Measurements from ENCODE around the gene ANGPTL4. TPM values are rescaled to one million over a fixed set of nuclear protein-coding genes. Genes with fewer than 3 reads are reported as not detected.
"Not testable (repeated sequence)": the region's sequence is repeated elsewhere in the genome, so short reads cannot be mapped to it uniquely, and the experiment has no call there.

ANGPTL4 gene
- total RNA-seq, 1 donor from 2014 or later, result 5.3 TPM

DNA sequence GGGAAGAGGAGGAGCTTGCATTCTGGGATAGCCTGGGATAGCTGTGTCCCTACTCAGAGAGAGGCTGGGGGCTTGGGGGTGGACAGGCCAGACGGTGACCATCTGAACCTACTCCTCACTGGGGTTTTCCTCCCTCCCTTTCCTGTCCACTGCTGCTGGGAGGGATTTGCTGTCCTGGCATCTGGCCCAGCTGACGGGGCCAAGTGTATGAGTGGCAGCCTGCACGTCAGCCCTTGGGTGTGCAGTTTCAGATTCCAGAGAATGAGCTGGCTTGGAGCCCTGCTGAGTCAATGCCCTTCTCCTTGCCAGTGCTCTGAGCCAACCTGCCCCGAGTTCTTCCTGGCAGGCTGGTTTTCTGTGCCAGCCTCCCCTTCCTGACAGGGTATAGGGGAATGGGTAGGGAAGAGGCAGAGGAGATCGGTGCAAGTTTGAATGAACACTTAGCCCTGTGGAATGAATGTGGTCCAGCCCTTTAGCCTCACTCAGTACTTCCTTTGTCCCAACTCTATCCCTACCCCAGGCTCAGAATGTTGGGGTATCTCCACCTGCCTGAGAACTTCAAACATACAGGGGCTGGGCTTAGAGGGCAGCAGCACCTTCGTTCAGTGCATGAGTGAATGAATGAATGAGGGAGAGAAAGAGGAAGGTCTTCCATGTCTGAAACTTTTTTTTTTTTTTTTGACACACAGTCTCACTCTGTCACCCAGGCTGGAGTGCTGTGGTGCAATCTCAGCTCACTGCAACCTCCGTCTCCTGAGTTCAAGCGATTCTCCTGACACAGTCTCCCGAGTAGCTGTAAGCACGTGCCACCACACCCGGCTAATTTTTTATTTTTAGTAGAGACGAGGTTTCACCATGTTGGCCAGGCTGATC is 1.8 kb upstream of the ANGPTL4 start:
- DNase-seq (ENCODE audit: low spot score), result peak; percentile 96

DNA sequence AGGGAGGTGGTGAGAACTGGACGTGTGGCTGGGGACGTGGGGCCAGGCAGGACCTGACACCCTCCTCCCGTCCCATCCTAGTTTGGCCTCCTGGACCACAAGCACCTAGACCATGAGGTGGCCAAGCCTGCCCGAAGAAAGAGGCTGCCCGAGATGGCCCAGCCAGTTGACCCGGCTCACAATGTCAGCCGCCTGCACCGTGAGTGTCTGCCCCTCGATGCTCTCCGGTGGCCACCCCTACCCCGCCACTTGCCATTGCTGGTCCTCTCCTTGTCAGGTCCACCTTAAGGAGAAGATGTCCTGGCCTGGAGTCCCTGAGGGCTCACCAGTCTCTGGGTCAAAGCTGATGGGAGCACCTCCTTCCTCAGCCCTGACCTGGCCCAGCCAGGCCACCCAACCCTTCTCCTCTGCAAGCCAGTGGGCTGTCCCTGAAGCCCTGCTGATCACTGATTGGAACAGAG is 2.2 kb downstream of the ANGPTL4 start:
- DNase-seq (ENCODE audit: low spot score), result no peak

DNA sequence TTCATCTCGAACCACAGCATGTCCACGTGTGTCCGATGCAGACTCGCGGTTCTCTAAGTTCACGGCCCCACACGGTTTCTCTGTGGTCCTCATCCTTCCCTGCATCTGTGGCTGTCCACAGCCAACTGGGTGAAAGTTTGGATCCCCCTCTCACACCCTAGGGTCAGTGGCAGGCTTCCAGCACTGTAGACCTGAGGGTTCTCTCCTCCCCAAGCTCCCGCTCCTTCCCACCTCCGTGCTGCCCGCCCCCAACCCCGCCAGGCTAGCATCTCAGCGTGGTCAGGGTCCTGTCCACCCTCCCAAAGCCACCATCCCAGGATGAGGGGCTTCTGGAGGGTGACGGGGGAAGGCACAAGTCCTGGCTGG is 3.0 kb downstream of the ANGPTL4 start:
- DNase-seq (ENCODE audit: low spot score), result no peak

DNA sequence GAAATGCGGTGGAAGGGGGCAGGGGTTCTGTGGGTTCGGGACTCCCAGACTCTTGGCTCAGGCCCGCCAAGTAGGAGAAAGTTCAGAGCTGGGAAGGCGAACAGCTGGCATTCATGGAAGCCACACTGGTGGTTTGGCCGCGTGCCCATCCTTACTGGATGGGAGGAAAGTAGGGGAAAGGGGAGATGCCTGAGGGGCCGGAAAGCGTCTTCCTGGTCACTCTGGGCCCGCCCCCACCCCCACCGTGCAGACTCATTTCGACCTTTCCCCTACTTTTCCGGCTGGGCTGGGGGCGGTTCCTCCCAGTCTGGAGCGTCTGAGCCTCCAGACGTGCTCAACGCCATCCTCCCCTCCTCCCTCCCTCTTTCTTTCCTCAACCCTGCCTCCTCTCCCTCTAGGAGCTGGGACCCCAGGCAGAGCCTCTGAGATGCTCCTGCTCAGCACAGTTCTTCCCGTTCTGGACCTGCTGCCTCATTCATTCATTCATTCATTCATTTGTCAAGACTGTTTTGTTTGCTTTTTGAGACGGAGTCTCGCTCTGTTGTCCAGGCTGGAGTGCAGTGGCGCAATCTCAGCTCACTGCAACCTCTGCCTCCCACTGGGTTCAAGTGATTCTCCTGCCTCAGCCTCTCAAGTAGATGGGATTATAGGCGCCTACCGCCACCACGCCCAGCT is 3.5 kb downstream of the ANGPTL4 start:
- DNase-seq (ENCODE audit: low spot score), result peak; percentile 88

DNA sequence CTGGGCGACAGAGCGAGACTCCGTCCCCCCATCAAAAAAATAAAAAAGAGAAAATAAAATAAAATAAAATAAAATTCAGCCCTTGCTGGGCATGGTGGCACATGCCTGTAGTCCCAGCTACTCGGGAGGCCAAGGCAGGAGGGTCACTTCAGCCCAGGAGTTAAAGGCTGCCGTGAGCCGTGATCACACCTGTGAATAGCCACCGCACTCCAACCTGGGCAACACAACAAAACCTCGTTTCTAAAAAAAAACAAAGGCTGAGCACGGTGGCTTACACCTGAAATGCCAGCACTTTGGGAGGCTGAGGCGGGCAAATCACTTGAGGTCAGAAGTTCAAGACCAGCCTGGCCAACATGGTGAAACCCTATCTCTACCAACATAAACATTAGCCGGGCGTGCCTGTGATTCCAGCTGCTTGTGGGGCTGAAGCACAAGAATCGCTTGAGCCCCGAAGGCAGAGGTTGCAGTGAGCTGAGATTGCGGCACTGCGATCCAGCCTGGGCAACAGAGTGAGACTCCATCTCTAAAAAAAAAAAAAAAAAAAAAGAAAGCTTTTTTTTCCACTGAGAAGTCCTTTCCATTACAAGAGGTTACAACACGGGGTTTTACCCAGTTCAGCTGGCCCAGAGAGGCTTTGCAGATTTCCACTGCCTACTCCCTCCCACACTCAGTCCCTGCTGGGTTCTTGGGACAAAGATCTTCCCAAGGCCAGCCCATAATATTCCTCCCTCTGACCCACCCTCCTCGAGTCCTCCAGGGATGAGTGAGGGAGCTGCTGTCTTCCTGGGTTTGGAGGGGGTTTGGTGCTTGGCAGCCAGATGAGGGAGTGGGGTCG is 6.4 kb downstream of the ANGPTL4 start:
- DNase-seq (ENCODE audit: low spot score), result no peak

DNA sequence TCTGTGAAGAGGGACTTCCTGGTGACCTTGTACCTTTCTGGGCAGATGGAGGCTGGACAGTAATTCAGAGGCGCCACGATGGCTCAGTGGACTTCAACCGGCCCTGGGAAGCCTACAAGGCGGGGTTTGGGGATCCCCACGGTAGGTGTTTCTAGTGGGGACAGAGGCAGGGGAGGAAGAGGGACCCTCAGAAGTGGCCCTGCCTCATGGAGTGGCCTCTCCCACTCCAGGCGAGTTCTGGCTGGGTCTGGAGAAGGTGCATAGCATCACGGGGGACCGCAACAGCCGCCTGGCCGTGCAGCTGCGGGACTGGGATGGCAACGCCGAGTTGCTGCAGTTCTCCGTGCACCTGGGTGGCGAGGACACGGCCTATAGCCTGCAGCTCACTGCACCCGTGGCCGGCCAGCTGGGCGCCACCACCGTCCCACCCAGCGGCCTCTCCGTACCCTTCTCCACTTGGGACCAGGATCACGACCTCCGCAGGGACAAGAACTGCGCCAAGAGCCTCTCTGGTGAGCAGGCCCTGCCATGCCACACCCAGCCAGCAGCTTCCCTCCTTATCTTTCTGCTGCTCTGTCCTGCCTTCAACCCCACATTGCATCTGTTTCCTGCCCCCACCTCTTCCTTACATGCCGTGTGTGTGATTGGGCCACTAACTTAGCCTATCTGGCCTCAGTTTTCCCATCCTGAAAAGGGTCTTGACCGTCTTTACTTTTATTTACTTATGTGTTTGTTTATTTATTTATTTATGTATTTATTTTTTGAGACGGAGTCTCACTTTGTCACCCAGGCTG is 7.3 kb downstream of the ANGPTL4 start:
- DNase-seq (ENCODE audit: low spot score), result no peak

DNA sequence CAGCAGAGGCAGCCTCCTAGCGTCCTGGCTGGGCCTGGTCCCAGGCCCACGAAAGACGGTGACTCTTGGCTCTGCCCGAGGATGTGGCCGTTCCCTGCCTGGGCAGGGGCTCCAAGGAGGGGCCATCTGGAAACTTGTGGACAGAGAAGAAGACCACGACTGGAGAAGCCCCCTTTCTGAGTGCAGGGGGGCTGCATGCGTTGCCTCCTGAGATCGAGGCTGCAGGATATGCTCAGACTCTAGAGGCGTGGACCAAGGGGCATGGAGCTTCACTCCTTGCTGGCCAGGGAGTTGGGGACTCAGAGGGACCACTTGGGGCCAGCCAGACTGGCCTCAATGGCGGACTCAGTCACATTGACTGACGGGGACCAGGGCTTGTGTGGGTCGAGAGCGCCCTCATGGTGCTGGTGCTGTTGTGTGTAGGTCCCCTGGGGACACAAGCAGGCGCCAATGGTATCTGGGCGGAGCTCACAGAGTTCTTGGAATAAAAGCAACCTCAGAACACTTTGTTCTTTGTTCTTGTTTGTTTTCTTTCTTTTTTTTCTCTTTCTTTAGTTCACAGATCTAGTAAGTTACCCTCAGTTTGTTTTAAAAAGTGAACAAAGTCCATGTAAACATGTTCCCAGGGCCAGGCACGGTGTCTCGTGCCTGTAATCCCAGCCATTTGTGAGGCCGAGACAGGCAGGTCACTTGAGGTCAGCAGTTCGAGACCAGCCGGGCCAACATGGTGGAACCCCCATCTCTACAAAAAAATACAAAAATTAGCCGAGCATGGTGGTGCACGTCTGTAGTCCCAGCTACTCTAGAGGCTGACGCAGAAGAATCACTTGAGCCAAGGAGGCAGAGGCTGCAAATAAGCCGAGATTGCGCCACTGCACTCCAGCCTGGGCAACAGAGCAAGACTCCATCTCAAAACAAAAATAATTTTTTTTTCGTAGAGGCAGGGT is 10.2 kb downstream of the ANGPTL4 start:
- DNase-seq (ENCODE audit: low spot score), result peak; percentile 57

DNA sequence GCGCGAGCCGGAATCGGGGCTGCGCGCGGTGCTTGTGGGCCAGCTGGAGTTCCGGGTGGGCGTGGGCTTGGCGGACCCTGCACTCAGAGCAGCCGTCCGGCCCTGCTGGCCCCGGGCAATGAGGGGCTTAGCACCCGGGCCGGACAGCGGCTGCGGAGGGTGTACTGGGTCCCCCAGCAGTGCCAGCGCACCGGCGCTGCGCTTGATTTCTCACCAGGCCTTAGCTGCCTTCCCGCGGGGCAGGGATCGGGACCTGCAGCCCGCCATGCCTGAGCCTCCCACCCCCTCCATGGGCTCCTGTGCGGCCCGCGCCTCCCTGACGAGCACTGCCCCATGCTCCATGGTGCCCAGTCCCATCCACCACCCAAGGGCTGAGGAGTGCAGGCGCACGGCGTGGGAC is 11.8 kb downstream of the ANGPTL4 start:
- not testable (repeated sequence) for DNase-seq (ENCODE audit: low spot score)

DNA sequence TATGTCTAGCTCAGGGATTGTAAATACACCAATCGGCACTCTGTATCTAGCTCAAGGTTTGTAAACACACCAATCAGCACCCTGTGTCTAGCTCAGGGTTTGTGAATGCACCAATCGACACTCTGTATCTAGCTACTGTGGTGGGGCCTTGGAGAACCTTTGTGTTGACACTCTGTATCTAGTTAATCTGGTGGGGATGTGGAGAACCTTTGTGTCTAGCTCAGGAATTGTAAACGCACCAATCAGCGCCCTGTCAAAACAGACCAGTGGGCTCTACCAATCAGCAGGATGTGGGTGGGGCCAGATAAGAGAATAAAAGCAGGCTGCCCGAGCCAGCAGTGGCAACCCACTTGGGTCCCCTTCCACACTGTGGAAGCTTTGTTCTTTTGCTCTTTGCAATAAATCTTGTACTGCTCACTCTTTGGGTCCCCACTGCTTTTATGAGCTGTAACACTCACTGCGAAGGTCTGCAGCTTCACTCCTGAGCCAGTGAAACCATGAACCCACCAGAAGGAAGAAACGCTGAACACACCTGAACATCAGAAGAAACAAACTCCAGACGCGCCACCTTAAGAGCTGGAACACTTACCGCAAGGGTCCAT is 12.5 kb downstream of the ANGPTL4 start:
- not testable (repeated sequence) for DNase-seq (ENCODE audit: low spot score)

DNA sequence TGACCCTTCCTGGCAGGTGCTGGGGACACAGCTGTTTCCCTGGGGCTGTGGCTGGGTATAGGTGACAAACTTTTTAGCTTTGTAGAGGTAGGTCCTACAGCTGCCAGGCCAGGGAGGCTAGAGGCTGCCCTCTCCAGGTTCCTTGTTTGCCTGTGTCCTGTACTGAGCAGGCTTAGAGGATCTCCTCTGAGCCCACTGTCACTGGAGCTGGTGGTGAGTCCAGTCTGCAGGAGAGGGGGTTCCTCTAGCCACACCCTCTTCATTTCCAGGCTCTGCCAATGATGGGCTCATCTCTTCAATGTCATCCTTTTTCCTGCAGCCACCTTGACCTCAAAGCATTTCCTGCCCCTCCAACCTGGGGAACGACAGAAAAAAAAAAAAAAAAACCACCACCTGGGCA is 13.6 kb downstream of the ANGPTL4 start:
- no peak for DNase-seq (ENCODE audit: low spot score)

DNA sequence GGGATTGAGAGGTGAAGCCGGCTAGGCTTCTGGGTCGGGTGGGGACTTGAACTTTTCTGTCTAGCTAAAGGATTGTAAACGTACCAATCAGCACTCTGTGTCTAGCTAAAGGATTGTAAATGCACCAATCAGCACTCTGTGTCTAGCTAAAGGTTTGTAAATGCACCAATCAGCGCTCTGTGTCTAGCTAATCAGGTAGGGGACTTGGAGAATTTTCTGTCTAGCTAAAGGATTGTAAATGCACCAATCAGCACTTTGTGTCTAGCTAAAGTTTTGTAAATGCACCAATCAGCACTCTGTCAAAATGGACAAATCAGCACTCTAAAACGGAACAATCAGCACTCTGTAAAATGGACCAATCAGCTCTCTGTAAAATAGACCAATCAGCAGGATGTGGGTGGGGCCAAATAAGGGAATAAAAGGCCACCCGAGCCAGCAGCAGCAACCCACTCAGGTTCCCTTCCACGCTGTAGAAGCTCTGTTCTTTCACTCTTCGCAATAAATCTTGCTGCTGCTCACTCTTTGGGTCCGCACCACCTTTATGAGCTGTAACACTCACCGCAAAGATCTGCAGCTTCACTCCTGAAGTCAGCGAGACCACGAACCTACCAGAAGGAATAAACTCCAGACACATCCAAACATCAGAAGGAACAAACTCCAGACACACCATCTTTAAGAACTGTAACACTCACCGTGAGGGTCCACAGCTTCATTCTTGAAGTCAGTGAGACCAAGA is 15.4 kb downstream of the ANGPTL4 start:
- not testable (repeated sequence) for DNase-seq (ENCODE audit: low spot score)

DNA sequence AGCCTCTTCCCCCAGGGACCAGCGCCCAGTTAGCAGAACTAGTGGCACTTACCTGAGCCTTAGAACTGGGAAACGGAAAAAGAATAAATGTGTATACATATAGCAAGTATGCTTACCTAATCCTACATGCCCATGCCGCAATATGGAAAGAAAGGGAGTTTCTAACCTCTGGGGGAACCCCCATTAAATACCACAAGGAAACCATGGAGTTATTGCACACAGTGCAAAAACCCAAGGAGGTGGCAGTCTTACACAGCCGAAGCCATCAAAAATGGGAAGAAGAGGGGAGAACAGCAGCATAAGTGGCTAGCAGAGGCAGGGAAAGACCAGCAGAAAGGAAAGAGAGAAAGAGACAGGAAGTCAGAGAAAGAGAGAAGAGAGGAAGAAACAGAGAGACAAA is 20.6 kb downstream of the ANGPTL4 start:
- not testable (repeated sequence) for DNase-seq (ENCODE audit: low spot score)

DNA sequence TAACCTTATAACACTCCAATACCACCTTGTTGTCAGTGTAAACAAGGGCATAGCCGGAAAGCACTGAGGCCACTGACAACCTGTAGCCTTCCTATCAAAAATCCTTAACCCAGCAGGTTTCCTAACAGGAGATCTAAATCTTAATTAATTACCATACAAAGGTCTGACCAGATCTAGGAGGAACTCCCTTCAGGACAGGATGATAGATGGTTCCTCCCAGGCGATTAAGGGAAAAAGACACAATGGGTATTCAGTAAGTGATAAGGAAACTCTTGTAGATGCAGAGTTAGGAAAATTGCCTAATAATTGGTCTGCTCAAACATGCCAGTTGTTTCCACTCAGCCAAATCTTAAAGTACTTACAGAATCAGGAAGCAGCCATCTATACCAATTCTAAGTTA is 21.1 kb downstream of the ANGPTL4 start:
- DNase-seq (ENCODE audit: low spot score), result not testable (repeated sequence)

DNA sequence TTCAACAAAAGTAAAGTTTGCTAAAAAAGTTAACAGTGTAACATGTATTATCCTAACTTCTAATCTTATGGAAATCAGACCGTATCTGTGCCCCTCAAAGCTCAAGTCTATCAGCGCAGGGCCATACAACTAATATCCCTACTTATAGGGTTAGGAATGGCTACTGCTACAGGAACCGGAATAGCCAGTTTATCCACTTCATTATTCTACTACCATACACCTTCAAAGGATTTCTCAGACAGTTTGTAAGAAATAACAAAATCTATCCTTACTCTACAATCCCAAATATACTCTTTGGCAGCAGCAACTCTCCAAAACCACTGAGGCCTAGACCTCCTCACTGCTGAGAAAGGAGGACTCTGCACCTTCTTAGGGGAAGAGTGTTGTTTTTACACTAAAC is 21.6 kb downstream of the ANGPTL4 start:
- DNase-seq (ENCODE audit: low spot score), result not testable (repeated sequence)

DNA sequence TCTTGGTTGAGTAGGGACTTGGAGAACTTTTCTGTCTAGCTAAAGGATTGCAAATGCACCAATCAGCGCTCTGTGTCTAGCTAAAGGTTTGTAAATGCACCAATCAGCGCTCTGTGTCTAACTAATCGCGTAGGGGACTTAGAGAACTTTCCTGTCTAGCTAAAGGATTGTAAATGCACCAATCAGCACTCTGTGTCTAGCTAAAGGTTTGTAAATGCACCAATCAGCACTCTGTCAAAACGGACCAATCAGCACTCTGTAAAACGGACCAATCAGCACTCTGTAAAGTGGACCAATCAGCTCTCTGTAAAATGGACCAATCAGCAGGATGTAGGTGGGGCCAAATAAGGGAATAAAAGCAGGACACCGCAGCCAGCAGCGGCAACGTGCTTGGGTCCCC is 22.5 kb downstream of the ANGPTL4 start:
- DNase-seq (ENCODE audit: low spot score), result not testable (repeated sequence)

DNA sequence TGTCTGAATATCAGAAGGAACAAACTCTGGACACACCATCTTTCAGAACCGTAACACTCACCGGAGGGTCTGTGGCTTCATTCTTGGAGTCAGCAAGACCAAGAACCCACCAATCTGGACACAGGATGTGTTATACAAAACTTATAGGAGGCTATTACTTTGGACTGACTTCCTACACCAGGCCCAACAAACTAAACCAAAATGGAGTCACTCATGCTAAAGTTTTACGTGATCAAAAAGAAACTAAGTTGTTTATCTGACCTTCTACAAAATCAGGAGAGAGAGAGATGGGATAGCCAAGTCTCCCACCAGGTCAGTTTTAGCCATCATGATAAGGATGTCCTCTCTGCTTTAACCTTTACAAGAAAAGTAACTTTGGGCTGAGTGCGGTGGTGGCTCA is 23.0 kb downstream of the ANGPTL4 start:
- no peak for DNase-seq (ENCODE audit: low spot score)

DNA sequence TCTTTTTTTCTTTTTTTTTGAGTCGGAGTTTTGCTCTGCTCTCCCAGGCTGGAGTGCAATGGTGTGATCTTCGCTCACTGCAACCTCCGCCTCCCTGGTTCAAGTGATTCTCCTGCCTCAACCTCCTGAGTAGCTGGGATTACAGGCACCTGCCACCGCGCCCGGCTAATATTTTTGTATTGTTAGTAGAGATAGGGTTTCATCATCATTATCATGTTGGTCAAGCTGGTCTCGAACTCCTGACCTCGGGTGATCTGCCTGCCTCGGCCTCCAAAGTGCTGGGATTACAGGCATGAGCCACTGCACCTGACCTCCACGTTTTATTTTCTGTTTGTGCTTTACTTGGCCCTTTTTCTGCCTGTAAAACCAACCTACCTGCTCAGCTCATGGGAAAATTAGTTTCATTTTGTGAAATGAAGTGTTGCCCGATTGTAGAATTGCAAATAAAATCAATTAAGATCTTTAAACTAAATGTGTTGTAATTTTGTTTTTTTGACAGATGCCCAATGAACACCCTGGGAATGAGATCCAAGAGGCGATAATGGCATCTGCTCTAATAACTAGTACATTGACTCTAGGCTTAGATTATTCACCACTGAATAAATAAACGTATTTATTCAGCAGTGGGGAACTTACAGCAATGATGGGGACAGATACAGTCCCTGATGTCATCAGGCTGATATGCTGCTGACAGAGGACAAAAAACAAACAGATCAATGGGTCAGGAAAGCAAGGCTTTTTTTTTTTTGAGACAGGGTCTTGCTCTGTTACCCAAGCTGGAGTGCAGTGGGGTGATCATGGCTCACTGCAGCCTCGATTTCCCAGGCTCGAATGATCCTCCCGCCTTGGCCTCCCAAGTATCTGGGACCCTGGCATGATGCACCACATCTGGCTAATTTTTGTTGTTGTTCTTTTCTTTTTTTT is 24.0 kb downstream of the ANGPTL4 start:
- no peak for DNase-seq (ENCODE audit: low spot score)

DNA sequence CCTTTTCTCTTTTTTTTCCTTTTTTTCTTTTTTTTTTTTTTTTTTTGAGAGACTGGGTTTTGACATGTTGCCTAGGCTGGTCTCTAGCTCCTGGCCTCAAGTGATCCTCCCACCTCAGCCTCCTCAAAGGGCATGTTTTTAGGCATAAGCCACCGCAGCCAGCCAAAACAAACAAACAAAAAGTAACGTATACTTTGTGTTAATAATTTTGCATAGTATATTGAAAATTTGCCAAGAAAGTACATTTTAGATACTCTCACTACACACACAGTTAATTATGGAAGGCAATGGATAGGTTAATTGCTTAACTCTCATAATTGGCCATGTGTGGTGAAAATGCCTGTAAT is 24.6 kb downstream of the ANGPTL4 start:
- no peak for DNase-seq (ENCODE audit: low spot score)
